Stimulated activated CD4-positive, alpha-beta T cell treated with anti-CD3 and anti-CD28 coated beads, Interleukin-1b, Interleukin-23, amount 100 ng/mL, for 4 hours (primary cell): Measurements from ENCODE around the gene MPPED2.

ENCODE experiments used
- DNase-seq, 2 donors: peaks; one replicate each; pipeline ENCODE4 v3.0.0-alpha.2; 2020; ENCODE audit warnings: low read depth in 2 of 2

The MPPED2 gene

DNA sequence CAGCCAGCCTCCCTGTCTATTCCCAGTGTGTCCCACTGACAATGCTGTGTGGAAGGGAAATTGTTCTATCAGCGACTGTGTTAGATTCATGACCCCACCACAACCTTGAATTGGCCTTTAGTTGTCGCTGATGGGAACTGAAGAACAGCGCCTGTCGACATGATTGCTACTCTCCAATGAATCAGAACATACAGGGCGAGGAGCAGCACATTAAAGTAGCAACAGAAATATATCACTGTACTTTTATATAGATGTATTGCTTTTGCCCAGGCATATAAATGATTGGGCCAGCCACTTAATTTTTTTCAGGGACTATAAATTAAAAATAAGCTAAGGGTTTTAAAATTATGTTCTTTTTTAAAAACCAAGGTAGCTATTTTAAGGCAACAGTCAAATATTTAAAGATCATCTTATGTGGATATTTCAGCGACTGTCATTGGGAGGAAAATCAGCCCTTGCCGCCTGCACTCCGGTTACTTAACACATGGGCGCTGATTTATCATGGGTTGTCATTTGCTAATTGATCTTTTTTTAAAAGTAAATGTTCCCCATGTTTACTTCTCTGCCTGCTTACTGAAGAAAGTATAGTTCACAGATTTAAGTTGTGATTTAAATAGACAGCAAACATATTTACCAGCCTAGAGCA, 221.2 kb downstream of the MPPED2 start:
- DNase-seq = no peak

DNA sequence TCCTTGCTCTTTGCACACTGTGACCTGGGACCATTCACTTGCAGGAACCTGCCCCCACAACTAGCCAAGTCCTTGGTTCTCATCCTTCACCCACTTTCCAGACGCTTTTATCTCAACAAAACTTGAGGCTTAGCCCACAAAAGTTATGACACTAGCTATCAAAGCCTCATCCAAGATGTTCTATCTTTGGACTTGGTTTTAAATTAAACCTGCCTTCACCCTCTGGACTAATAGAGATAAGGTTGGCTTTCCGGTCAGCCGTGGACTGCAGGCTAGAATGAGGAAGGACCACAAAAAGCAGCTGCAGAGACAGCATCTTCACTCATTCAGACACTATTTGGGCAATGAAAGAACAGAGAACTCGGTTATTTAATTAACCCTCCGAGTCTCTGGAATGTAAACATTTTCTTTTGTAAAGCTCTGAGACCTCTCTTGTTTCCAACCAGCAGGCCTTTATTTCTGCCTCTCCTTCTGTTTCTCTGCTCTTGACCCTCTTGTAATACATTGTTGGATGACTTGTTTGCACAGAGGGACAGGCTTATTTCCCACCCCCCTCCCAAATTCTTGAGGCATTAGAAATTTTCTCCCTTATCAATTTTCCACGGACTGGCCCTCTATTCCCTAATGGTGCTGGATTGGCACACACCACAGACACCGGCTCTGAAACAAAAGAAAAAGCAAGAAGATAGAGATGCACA, 221.9 kb downstream of the MPPED2 start:
- no peak for DNase-seq

DNA sequence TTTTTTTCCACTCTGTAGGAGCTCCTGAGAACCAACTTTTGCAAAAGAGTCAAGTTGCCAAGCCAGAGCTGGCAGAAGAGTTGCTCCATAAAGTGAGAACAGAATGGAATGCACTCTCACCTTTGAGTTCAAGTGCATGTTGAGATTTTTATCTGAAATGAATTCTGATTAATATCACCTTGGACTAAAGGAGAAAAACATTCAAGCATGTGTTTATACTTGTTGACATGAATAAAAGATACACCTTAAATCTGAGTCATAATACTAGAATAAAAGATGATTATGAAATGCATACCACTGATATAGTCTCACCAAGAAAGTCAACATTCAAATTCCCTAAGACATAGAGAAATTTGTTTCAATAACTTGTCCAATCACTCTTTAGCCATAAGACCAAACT, 225.4 kb downstream of the MPPED2 start:
- DNase-seq = no peak
